KMS-11 (cell line): Measurements from ENCODE around the gene LAIR2.
"Not testable (repeated sequence)": the region's sequence is repeated elsewhere in the genome, so short reads cannot be mapped to it uniquely, and the experiment has no call there.

ENCODE experiments used
- H2AFZ ChIP-seq: fragments of 200-600 bp; sonication (generic); 2 replicates; pipeline ENCODE4 v1.6.1; 2016; ENCODE audit warnings: antibody characterized with exemption, mixed run types, low read depth
- H3K27ac ChIP-seq: fragments of 200-600 bp; sonication (generic); 2 replicates; pipeline ENCODE4 v1.6.1; 2016; ENCODE audit warnings: mild to moderate bottlenecking, mixed run types
- H3K27me3 ChIP-seq: fragments of 200-600 bp; sonication (generic); 2 replicates; pipeline ENCODE4 v1.6.1; 2017; ENCODE audit warnings: mild to moderate bottlenecking, low read depth, mixed run types, moderate library complexity; ENCODE audit not compliant: insufficient read depth
- H3K36me3 ChIP-seq: fragments of 200-600 bp; sonication (generic); 2 replicates; pipeline ENCODE4 v1.6.1; 2017; ENCODE audit warnings: mild to moderate bottlenecking, mixed run types; ENCODE audit not compliant: insufficient read depth
- H3K4me1 ChIP-seq: fragments of 200-600 bp; sonication (generic); 2 replicates; pipeline ENCODE4 v1.6.1; 2016; ENCODE audit warnings: mild to moderate bottlenecking, low read depth, mixed run types; ENCODE audit not compliant: poor library complexity, severe bottlenecking
- H3K4me2 ChIP-seq: fragments of 200-600 bp; sonication (generic); 2 replicates; pipeline ENCODE4 v1.7.0; 2016; ENCODE audit warnings: mild to moderate bottlenecking, mixed run types
- H3K4me3 ChIP-seq: fragments of 200-600 bp; sonication (generic); IDR thresholded peaks from 2 replicates; pipeline ENCODE4 v1.6.1; 2017; ENCODE audit warnings: low read depth, low read length, mixed read lengths; ENCODE audit not compliant: insufficient read depth
- H3K79me2 ChIP-seq: fragments of 200-600 bp; sonication (generic); 2 replicates; pipeline ENCODE4 v1.6.1; 2016; ENCODE audit warnings: low read depth, mixed run types; ENCODE audit not compliant: insufficient read depth
- H3K9ac ChIP-seq: fragments of 200-600 bp; sonication (generic); 2 replicates; pipeline ENCODE4 v1.6.1; 2016; ENCODE audit warnings: mild to moderate bottlenecking, mixed run types
- H4K20me1 ChIP-seq: fragments of 200-600 bp; sonication (generic); 2 replicates; pipeline ENCODE4 v1.6.1; 2016; ENCODE audit warnings: mild to moderate bottlenecking, mixed run types; ENCODE audit not compliant: insufficient read depth
- CTCF ChIP-seq: fragments of 200-600 bp; sonication (generic); conservative IDR thresholded peaks from 2 replicates; pipeline ENCODE4 v1.6.1; 2017; ENCODE audit warnings: low read depth, mild to moderate bottlenecking, antibody characterized with exemption, low read length, moderate library complexity, mixed read lengths

Gene LAIR2

GRCh38 chr19:54498451-54498772 lies 4.2 kb upstream of the LAIR2 start:
- H3K27ac ChIP-seq, H3K79me2 ChIP-seq, H3K36me3 ChIP-seq, H3K4me1 ChIP-seq, H3K9ac ChIP-seq, H3K4me2 ChIP-seq, H2AFZ ChIP-seq, H3K4me3 ChIP-seq, H4K20me1 ChIP-seq: not testable (repeated sequence)
- H3K27me3 ChIP-seq, result peaks cover 52% of the 10 kb centered on the region; the same call in 1 of the 2 replicates

- peaks cover 26% of the 10 kb centered on the region; the same call in 1 of the 2 replicates for H3K27me3 ChIP-seq
- not testable (repeated sequence) for H3K4me3 ChIP-seq, H3K27ac ChIP-seq
Measured at GRCh38 chr19:54505542-54505941, 2.9 kb downstream of the LAIR2 start.

GRCh38 chr19:54506079-54506478 lies 3.4 kb downstream of the LAIR2 start:
- no peak overlapping the region for H2AFZ ChIP-seq
- no peak overlapping the region for H3K4me2 ChIP-seq
- no peaks in the 10 kb centered on the region for H4K20me1 ChIP-seq
- no peaks in the 10 kb centered on the region for H3K4me1 ChIP-seq
- no peaks in the 10 kb centered on the region for H3K36me3 ChIP-seq
- no peak for TF ChIP-seq CTCF
- H3K27me3 ChIP-seq, result peaks cover 22% of the 10 kb centered on the region; the same call in 1 of the 2 replicates
- H3K27ac ChIP-seq, result no peak overlapping the region
- H3K79me2 ChIP-seq, result no peaks in the 10 kb centered on the region
- no peak overlapping the region for H3K4me3 ChIP-seq
- H3K9ac ChIP-seq, result no peak overlapping the region

More at GRCh38 chr19:54505542-54505941, 2.9 kb downstream of the LAIR2 start:
- H3K4me2 ChIP-seq, H3K4me1 ChIP-seq, H3K9ac ChIP-seq, H2AFZ ChIP-seq, H4K20me1 ChIP-seq, H3K36me3 ChIP-seq, H3K79me2 ChIP-seq: not testable (repeated sequence)

- not testable (repeated sequence) for H2AFZ ChIP-seq, H3K4me3 ChIP-seq, H3K27ac ChIP-seq, H4K20me1 ChIP-seq, H3K36me3 ChIP-seq, H3K4me1 ChIP-seq, H3K4me2 ChIP-seq, H3K79me2 ChIP-seq, H3K9ac ChIP-seq
- H3K27me3 ChIP-seq, result peaks cover 20% of the 10 kb centered on the region; the same call in 1 of the 2 replicates
Measured at GRCh38 chr19:54507038-54507717, 4.5 kb downstream of the LAIR2 start.

GRCh38 chr19:54507824-54508223 lies 5.2 kb downstream of the LAIR2 start:
- Histone ChIP-seq H3K4me1 (no peaks in the 10 kb centered on the region), H3K36me3 (no peaks in the 10 kb centered on the region), H3K9ac (no peak overlapping the region), H3K27ac (no peak overlapping the region), H3K27me3 (peaks cover 16% of the 10 kb centered on the region; the same call in 1 of the 2 replicates), H3K4me2 (no peak overlapping the region), H3K4me3 (no peak overlapping the region), H2AFZ (no peak overlapping the region), H4K20me1 (no peaks in the 10 kb centered on the region), H3K79me2 (no peaks in the 10 kb centered on the region)
- no peak for TF ChIP-seq CTCF

GRCh38 chr19:54508487-54508886 lies 5.9 kb downstream of the LAIR2 start:
- H3K4me3 ChIP-seq, H3K27ac ChIP-seq, H2AFZ ChIP-seq, H3K4me2 ChIP-seq, H3K36me3 ChIP-seq, H4K20me1 ChIP-seq, H3K9ac ChIP-seq, H3K4me1 ChIP-seq, H3K79me2 ChIP-seq: not testable (repeated sequence)
- peaks cover 21% of the 10 kb centered on the region; the same call in 1 of the 2 replicates for H3K27me3 ChIP-seq

- not testable (repeated sequence) for H3K79me2 ChIP-seq, H3K4me1 ChIP-seq, H3K4me3 ChIP-seq, H3K27ac ChIP-seq, H3K4me2 ChIP-seq, H3K36me3 ChIP-seq, H4K20me1 ChIP-seq, H3K9ac ChIP-seq, H2AFZ ChIP-seq
- H3K27me3 ChIP-seq, result peaks cover 13% of the 10 kb centered on the region; the same call in 1 of the 2 replicates
Measured at GRCh38 chr19:54509200-54509940, 6.7 kb downstream of the LAIR2 start.
